Left lobe of liver (tissue), 2 donors: Measurements from ENCODE around the gene OTOF. TPM values are rescaled to one million over a fixed set of nuclear protein-coding genes. Genes with fewer than 3 reads are reported as not detected.
"Not testable (repeated sequence)": the region's sequence is repeated elsewhere in the genome, so short reads cannot be mapped to it uniquely, and the experiment has no call there.

ENCODE experiments used
- ATAC-seq: fragments of 200-7000 bp; cut with Tn5 transposase; one replicate; pipeline ENCODE4 v1.9.1; 2020; ENCODE audit warnings: mild to moderate bottlenecking, moderate library complexity
- DNase-seq: peaks from one replicate; pipeline ENCODE4 v3.0.0-alpha.2; 2020; ENCODE audit warnings: low spot score
- total RNA-seq: library from RNA; stranded (reverse); gene quantifications from one replicate; pipeline ENCODE4 v1.2.1, GENCODE V29; 2021
- donor health status: DM: no; HTN: no; CAD: no; lungs with moderate emphysema.
- donor health status: DM: no; HTN: yes; CAD: no.

Gene OTOF
- total RNA-seq, 1 donor from 2014 or later = 0.05 TPM

GRCh38 chr2:26481706-26482105, 3.8 kb upstream of the OTOF start:
- DNase-seq (no peak), ATAC-seq (no peak)

GRCh38 chr2:26480566-26481423, 2.9 kb upstream of the OTOF start:
- DNase-seq (no peak), ATAC-seq (no peak)

- DNase-seq = no peak
- ATAC-seq = no peak
Measured at GRCh38 chr2:26479789-26480565, 2.1 kb upstream of the OTOF start.

- ATAC-seq (no peak), DNase-seq (no peak)
Measured at GRCh38 chr2:26479131-26479788, 1.3 kb upstream of the OTOF start.

GRCh38 chr2:26478366-26478765, 442 bp upstream of the OTOF start:
- ATAC-seq (no peak), DNase-seq (no peak)

GRCh38 chr2:26477126-26477910, 606 bp downstream of the OTOF start:
- DNase-seq (no peak), ATAC-seq (no peak)

- ATAC-seq (no peak), DNase-seq (no peak)
Measured at GRCh38 chr2:26475832-26476501, 2.0 kb downstream of the OTOF start.

GRCh38 chr2:26475037-26475436, 2.9 kb downstream of the OTOF start:
- DNase-seq (no peak), ATAC-seq (no peak)

GRCh38 chr2:26474261-26474785, 3.6 kb downstream of the OTOF start:
- no peak for DNase-seq
- ATAC-seq = no peak

GRCh38 chr2:26473796-26474195, 4.1 kb downstream of the OTOF start:
- ATAC-seq (no peak), DNase-seq (no peak)

GRCh38 chr2:26472821-26473655, 4.9 kb downstream of the OTOF start:
- no peak for DNase-seq
- no peak for ATAC-seq

- peak; percentile 38 for ATAC-seq
- DNase-seq = no peak
Measured at GRCh38 chr2:26471766-26472706, 5.9 kb downstream of the OTOF start.

GRCh38 chr2:26471289-26471688, 6.6 kb downstream of the OTOF start:
- DNase-seq = no peak
- no peak for ATAC-seq

GRCh38 chr2:26470601-26471260, 7.2 kb downstream of the OTOF start:
- DNase-seq (no peak), ATAC-seq (no peak)

- no peak for ATAC-seq
- no peak for DNase-seq
Measured at GRCh38 chr2:26469955-26470354, 8.0 kb downstream of the OTOF start.

- DNase-seq = no peak
- ATAC-seq = peak; percentile 61
Measured at GRCh38 chr2:26469092-26469710, 8.7 kb downstream of the OTOF start.

GRCh38 chr2:26468544-26468943, 9.4 kb downstream of the OTOF start:
- DNase-seq, ATAC-seq: not testable (repeated sequence)
